Rectal smooth muscle tissue (tissue), 1 donor: ENCODE results near the gene HTT.

Experiments used
- H3K27ac ChIP-seq: one replicate; pipeline ENCODE4 v1.7.0; 2013; ENCODE audit warnings: low read depth, low read length, inconsistent platforms
- H3K27me3 ChIP-seq: one replicate; pipeline ENCODE4 v1.7.0; 2013; ENCODE audit warnings: low read length; ENCODE audit not compliant: control insufficient read depth, insufficient read depth
- H3K36me3 ChIP-seq: one replicate; pipeline ENCODE4 v1.7.0; 2013; ENCODE audit warnings: low read length; ENCODE audit not compliant: control insufficient read depth, insufficient read depth
- H3K4me1 ChIP-seq: one replicate; pipeline ENCODE4 v1.7.0; 2013; ENCODE audit warnings: low read length; ENCODE audit not compliant: control insufficient read depth, insufficient read depth
- H3K4me3 ChIP-seq: one replicate; pipeline ENCODE4 v1.7.0; 2013; ENCODE audit warnings: low read length
- H3K9ac ChIP-seq: one replicate; pipeline ENCODE4 v1.7.0; 2013; ENCODE audit warnings: low read length

Gene HTT

GRCh38 chr4:3292571-3293400 lies 218.3 kb downstream of the HTT start, which contains the start of gene RGS12:
RGS12 (plus strand) TSS chr4:3293021; CDS start chr4:3316171, 23,150 bp downstream.
- Histone ChIP-seq H3K36me3 (no peaks in the 10 kb centered on the region), H3K4me3 (peak within 1 kb of the TSS; percentile 92), H3K4me1 (peaks cover 6% of the 10 kb centered on the region), H3K27ac (peak within 1 kb of the TSS; percentile 91), H3K27me3 (no peaks in the 10 kb centered on the region), H3K9ac (peak within 1 kb of the TSS; percentile 75)
